Occipital lobe (tissue), 2 donors: Measurements from ENCODE around the gene OTUB1. TPM values are rescaled to one million over a fixed set of nuclear protein-coding genes. Genes with fewer than 3 reads are reported as not detected.

Source experiments
- DNase-seq: peaks from one replicate; lab custom pipeline; 2025; lab: John Stamatoyannopoulos, UW
- total RNA-seq: library from RNA; depleted of rRNA; stranded (reverse); fragments of >200 nt; gene quantifications from one replicate; pipeline ENCODE4 v1.2.3, GENCODE V29; 2014

The OTUB1 gene
- total RNA-seq, 1 donor from 2014 or later = 25.3 TPM

DNA sequence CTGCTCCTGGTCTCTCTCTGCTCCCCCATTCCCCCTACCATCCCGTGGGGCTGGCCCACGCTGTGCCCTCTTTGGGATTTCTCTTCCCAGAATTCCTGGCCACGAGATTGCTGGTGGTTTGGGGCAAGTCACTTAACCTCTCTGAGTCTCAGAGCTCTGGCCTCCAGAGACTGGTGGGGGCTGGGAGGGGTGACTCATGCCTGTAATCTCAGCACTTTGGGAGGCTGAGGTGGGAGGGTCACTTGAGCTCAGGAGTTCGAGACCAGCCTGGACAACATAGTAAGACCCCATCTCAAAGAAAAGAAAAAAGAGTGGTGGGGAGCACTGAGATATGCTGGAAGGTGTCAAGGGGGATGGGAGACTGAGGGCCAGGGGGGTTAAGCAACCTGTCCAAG lies 18.3 kb downstream of the OTUB1 start:
- no peak for DNase-seq

DNA sequence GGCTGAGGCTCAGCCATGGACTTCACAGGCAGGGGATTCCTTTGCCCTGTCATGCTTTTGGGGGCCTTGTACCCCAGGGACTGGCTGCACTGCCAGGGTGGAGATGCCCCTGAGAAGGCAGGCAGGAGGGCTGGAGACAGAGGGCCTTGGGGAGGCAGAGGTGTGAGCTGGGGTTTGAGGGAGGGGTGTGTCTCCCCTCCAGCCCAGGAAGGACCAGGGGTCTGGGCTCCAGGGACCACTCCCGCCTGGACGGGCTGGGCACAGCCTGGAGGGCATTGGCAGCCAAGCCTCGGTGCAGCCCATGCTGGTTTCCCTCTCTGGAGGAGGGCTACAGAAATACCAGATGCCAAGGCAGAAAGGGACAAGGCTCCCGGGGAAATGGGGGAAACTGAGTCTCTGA lies 19.5 kb downstream of the OTUB1 start:
- no peak for DNase-seq

DNA sequence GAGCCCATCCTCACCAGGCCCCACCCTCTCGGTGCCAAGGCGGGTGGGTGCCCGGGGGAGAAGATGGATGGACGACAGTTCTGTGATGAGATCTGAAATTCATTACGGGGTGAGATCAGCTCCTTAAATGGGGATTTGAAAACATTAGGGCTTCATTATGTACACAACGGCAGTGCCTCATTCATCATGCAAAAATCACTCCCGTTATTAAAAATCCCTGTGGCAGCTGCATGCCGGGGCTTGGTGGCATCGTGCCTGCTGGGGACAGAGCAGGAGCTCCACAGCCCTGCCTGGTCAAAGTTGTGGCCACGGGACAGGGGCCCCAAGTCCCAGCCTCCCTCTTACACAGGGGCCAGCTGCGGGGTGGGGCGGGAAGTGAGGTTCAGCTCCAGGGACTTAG lies 20.2 kb downstream of the OTUB1 start:
- no peak for DNase-seq

DNA sequence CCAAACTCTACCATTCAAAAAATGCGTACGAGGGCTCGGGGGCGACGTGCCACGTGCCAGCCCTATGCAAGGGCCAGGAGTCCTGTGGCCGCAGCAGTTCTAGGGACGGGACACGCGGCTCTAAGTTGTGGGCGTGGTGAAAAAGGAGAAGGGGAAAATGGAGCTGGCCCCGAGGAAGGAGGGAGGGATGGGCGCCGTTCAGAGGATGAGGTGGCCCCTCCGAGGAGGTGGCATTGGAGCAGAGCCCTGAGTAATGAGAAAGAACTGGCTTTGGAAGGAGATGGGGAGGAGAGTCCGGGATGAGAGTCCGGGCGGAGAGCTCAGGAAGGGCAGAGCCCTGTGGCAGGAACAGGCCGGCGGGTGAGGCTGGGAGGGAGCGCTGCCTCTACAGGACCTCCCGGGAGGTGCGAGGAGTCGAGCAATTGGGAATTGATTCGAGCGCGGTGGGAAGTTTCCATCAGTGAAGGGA lies 21.0 kb downstream of the OTUB1 start:
- no peak for DNase-seq

DNA sequence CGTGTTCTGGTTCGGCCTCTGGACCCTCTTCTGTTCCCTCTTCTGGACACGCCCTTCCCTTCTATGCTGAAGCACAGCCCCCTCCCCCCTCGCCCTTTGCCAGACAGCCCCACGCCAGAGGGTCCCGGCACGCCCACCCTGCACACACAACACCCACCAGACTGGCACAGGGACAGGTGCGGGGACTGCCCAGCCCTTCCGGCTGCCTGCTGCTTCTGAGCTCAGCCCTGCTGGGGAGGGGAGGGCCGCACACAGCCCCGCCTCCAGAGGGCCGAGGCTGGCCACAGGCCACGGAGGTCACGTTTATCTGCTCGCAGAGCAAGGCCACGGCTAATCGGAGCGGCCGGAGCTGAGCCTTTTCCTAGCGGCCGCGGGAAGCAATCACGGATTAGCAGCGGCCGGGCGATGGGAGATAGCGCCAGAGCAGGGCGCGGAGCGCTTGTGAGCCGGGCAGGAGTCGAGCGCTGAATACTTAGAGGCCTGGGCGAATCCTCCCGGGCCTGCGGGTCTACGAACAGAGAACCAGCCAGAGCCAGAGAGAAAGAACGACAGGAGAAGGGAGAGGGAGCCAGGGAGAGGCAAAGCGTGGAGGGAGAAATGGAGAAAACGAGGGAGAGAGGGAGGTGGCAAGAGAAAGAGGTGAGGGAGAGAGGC lies 21.5 kb downstream of the OTUB1 start:
- no peak for DNase-seq

DNA sequence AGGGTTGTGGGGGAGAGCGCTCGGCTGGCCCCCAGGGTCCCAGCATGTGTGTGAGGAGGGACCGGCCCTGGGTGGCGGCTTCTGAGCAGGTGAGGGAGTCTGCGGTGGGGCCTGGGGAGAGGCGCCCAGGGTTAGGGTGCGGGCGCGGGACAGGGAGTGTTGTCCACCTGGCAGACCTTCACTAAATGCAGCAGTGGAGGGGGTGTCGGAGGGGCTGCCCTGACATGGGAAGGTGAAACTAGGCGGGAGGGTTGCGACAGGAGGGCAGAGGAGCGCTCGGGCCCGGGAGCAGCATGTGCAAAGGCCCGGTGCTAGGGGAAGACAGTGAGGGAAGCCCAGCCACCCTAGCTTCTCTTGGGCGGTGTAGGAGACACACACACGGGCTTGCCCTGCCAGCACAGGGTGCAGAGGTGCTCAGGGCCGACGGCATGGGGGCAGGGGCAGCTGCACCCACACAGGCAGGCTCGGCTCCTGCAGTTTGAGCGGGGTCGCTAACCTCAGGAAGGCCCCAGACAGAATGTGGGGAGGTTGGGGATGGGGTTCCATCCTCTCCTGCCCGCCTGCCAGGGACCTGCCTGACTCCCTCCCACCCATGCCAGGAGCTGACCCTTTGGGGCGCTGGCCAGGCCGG lies 22.2 kb downstream of the OTUB1 start:
- no peak for DNase-seq

DNA sequence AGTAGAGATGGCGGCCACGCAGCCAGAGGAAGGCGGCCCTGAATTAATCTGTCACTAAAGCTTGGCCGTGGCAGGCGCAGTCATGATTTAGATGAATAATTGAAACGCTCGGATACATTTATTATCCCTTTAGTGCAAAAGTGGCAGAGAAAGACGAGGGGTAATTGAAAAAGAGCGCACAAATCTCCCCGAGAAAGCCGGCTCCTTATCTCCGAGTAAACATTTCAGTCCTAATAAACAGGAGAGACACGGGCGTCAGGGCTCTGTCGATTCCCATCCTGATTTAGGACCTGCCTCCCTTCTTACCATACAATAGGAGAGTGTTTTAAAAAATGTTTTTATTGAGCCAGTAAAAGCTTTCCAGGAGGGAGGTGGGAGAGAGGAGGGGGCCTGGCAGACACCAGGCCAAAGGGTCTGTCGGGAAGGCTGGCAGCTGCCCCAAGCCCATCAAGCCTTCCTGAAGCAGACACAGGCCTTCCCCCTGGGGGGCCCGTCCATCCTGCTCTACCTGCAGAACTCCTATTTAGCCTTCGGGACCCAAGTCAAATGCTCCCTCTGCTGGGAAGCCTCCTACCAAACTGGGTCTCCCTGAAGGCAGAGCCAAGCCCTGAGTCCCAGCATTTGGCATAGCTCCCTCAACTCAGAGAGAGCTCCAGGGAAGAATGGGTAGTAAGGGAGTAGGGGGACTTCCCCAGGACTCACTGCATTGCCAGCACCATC lies 22.8 kb downstream of the OTUB1 start:
- DNase-seq = no peak

DNA sequence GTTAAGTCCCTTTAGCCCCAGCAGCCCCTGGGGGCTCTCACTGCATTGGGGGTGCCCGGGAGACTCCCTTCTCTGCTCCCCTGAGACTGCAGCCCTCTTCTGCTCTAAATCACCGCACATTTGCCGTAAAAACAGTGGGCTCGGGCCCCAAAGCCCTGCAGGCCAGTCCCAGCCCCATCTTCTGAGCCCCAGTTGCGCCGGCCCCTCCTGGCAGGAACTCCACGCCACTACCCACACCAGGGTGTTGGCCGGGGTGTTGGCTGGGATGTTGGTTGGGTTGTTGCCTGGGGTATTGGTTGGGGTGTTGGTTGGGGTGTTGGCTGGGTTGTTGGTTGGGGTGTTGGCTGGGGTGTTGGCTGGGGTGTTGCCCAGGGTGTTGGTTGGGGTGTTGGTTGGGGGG lies 23.5 kb downstream of the OTUB1 start:
- DNase-seq = no peak

DNA sequence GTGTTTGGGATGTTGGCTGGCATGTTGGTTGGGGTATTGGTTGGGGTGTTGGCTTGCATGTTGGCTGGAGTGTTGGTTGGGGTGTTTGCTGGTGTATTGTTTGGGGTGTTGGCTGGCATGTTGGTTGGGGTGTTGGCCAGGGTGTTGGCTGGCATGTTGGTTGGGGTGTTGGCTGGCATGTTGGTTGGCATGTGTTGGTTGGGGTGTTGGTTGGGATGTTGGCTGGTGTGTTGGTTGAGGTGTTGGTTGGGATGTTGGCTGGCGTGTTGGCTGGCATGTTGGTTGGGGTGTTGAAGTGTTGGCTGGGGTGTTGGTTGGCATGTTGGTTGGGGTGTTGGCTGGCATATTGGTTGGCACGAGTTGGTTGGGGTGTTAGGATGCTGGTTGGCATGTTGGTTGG lies 24.5 kb downstream of the OTUB1 start:
- no peak for DNase-seq

DNA sequence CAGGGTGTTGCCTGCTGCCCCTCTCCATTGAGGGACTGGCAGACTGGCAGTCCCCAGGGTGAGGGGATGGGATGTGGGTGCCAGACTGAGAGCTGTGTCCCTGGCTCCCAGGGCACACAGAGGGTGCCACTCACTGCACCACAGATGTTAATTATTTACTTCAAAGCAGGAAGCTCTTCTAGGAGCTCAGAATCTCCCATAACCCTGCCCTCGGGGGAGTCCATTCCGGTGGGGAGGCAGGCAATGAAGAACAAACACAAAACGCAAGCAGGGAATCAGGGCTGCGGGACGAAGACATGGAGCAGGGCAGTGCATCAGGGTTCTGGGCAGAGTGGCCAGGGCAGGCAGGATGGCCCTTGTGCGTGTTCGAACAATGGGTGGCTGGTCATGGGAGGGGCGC lies 25.1 kb downstream of the OTUB1 start:
- no peak for DNase-seq

DNA sequence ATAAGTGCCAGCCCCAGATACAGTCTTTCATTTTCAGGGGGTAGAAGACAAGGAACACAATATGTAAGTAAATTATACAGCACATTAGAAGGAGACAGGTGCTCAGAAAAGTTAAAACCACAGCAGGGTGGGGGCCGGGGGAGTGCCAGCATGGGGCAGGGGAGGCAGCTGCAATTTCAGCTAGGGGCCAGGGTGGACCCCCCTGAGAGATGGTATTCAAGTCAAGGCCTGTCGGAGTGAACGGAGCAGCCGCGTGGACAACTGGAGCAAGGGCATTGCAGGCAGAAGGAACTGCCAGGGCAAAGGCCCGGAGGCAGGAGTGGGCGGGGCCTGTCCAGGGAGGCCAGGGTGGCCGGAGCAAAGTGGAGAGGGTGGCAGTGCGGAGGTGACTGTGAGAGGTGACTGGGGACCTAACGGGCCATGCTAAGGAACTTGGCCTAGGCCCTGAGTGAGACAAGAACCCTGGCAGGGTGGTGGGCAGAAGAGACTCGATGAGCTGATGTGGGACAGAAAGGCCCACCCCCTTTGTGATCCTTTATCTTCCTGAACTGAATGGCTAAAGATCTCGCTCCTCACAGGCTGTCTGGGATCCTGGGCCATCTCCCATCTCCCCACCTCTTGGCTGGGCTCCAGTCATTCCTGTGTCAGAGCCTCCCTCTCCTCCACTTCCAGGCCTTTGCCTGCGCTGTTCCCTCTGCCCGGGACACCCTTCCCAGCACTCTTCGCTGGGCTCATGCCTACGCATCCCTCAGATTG lies 27.1 kb downstream of the OTUB1 start:
- no peak for DNase-seq

DNA sequence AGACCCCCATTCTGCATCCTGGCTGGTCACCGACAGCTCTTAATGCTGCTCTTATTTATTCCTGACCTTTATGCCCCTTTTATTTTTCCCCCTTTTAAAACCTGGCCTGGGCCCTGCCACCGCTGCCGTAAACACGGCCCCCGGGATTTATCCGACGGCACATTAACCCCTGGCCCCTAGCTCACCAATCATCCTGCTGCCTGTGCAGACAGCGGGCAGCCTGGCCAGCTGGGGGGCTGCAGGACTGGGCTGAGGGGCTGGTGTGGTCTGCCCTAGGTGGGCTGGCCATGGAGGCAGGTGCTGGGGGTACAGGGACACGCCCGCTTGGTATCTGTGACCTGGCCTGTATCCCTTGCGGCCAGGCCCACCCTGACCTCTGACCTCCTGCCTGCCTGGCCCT lies 28.1 kb downstream of the OTUB1 start:
- DNase-seq = no peak

DNA sequence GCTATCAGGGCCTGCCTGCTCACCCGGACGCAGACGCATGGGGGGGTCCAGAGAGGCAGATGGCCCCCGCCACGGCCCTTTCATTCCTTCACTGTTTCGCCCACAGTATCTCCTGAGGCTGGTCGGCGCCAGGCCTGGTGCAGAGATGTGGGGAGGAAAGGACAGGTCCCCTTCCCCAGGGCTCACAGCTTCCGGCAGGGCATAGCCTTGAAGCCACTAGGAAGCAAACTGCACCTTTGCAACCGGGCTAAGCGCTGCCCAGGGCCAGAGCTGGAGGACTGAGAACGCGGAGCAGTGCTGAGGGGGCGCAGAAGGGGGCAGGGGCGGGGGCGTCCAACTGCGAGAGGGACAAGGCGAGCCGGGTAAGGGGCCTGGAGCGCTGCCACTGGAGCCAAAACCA lies 29.3 kb downstream of the OTUB1 start:
- DNase-seq = no peak

DNA sequence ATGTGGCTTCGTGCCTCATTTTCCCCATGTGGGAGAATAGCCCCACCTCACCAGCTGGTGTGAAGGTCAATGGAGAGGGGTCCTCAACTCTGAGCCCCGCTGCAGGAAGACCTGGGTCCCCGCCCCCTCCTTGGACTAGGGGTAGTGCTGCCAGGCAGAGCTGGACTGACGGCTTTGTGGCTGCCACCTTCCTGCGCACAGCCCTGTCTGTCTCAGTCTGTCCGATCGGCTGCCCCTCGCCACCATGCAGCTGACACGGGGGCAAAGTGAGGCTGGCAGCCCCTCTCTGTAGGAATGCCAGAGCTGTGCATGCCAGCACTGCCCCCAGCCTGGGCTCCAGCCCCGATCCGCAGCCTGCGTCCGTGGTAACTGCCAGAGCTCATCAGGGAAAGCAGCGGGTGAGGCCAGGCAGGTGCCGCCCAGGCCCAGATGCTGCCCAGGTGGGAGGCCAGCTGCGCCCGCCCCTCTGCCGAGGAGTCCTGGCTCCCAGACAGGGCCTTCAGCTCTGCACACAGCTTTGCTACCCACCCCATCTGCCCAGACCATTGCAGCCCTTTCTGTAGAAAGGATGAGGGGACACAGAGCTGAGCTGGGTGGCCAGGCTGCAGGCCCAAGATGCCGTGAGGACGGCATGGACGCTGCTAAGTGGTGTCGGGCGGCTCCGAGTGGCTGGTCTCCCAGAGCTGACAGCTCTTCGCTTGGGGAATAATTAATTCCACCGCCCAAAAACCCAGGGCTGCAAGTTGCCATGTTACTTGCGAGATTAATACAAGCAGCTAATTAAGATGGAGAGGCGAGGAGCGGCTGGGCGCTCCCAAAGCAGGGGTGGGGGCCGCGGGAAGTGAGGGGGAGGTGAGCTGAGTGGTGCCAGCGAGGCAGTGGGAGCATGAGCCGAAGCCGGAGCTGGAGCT lies 30.0 kb downstream of the OTUB1 start:
- DNase-seq = no peak

DNA sequence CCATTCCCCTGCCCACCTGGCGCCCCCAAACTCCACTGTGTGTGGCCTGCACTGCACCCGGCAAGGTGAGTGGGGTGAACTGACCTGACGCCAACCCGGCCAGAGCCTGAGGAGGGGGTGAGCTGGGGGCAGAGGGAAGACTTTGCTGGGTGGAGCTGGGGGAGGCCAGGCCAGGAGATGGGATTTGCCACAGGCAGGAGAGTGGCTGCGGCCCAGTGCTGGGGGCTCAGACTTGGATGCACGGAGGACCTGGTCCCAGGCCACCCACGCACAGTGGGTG lies 31.6 kb downstream of the OTUB1 start:
- DNase-seq = no peak

DNA sequence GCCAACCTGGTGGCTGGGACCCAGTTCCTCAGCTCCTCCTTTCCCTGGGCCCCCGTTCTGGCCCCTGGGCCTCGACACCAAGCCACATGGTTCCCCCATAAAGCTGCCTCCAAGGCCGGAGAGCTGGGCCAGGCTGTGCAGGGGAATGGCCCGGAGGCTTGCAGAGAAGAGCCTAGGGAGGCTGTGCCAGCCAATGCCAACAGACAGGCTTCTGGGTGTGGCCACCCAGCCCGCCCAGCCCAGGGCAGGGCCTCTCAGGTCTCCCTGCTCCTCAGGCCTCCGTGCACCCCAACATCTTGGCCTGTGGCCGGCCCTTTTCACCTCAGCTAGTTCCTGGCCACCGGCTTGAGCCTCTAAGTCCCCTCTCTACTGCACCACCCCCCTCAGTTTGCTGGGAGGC lies 32.1 kb downstream of the OTUB1 start:
- no peak for DNase-seq

DNA sequence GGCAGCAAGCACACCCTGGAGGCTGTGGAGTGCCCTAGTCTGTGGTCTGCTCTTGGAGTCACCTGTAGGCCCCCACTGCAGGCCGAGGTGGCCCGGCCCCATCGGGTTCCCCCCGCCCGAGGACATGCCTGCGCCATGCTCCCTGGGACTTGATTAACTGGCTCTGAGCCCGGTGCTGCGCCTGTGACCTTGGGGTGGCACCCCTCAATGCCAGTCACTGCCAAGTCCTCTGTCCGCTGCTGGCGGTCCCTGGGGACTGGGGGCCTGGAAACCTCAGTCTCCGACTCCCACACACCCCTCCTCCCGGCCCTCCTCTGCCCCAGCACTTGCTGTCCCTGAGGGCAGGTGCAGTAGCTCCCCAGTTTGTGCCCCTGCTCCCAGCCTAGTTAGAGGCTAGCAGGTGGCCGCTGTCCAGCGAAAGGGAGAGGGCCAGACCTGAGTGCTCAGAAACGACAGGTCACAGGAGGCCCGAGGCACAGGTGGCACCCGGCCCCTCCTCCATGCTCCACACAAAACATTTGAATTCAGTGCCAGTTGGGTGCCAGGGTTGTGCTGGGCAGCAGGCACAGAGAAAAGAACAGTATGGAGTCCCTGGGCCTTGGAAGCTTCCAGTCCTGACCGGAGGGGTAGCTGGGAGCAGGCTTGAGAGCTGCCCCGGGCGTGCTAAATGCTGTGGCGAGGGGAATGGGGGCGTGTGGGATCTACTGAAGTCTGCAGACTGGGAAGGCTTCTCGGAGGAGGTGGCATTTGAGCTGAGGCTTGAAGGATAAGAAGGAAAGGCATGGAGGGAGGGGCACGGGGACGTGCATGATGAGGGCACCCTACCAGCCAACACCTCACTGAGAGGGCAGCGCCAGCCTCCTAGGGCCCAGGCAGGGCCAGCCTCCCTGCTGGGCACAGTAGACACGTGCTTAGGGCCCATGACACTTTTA lies 33.1 kb downstream of the OTUB1 start:
- DNase-seq = no peak

DNA sequence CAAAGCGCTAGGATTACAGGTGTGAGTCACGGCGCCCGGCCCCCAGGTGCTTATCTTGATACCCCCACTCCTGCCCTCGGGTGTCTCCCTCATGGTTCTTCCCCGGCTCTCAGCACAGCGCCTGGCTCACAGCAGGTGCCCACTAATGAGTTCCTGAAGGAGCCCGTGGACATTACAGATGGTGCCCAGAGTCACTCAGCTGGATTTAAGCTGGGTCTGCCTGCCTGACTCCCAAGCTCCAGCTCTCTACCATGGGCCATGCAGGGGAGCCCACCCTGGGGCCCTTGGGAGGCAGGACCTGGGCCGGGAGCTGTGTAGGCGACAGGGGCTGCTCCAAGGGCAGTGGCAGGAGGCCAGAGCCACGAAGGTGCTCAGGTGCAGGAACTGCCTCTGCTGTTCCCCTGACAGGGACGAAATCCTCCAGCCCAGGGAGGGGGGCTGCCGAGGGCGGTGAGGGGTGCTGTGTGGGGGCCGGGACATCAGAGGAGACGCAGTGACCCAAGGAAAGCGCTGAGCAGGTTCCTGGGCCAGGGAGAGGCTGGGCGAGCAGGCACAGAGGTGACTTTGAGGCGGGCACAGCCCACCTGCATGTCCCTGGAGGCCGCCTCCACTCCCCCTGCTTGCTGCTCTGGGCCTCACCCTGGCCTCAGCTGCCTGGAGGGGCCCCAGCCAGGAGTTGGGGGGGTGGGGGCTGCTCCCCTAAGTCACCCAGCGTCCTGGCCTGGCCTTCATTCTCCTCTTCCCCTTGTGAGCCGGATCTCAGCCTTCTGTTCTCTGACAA lies 34.9 kb downstream of the OTUB1 start:
- DNase-seq = no peak

DNA sequence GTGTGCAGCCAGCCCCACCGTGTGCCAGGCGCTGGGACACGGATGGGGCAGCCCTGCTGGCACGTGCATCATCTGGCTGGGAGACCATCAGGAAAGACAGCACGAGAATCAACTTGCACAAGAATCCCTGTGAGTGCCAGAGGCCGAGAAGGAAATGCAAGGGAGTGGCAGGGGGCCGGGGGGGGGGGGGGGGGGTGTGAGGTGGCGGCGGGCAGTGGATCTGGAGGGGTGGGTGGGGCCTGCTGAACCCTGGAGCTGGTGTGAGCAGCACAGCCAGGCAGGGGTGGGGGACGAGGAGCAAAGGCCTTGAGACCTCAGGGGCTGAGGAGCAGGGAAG lies 35.5 kb downstream of the OTUB1 start:
- DNase-seq = no peak
